HG02938 (cell line): Measurements from ENCODE around the gene PCBP4.

Experiments
- ATAC-seq: cut with Tn5 transposase; IDR thresholded peaks from one replicate; pipeline ENCODE4 v1.9.1; 2021; ENCODE audit warnings: mild to moderate bottlenecking, moderate library complexity; ENCODE audit not compliant: unreplicated experiment

PCBP4 gene

GRCh38 chr3:51974963-51975851 lies 8.0 kb upstream of the PCBP4 start, which contains the start of gene ABHD14A:
TSS of gene ABHD14A (plus strand) at chr3:51975064. CDS start at chr3:51975136, 72 bp downstream.
- ATAC-seq, result peak; percentile 49

DNA sequence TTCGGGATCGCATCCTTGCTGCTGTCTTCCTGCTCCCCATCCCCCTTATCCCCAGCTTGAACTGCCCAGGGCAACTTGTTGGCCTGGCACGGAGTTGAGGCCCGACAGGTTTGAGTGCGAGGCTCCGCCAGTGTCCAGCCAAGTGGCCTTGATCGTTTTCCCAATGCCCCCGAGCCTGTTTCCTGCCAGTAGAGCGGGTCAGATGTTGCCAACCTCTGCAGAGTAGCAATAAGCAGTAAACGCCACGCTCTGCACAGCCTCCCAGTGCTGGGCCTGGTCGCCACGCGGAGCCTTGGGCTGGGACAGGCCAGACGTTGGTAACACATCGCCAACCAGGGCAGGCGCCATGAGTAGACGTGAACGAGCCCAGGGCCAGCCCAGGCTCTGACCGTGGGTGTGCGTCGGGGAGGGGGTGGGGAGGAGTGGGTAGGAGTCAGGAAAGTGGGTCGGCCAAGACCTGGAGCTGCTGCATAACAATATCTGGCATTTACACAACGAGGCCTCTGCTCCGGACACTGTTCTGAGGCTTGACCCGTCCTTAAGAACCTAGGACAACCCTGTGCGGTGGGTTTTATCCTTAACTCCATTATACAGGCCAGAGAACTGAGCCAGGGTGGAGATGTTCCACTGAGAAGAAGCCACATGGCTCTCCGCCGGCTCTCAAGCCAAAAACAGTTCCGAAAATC lies 7.2 kb upstream of the PCBP4 start:
- ATAC-seq, result no peak

GRCh38 chr3:51971350-51971749 lies 4.1 kb upstream of the PCBP4 start:
- no peak for ATAC-seq

DNA sequence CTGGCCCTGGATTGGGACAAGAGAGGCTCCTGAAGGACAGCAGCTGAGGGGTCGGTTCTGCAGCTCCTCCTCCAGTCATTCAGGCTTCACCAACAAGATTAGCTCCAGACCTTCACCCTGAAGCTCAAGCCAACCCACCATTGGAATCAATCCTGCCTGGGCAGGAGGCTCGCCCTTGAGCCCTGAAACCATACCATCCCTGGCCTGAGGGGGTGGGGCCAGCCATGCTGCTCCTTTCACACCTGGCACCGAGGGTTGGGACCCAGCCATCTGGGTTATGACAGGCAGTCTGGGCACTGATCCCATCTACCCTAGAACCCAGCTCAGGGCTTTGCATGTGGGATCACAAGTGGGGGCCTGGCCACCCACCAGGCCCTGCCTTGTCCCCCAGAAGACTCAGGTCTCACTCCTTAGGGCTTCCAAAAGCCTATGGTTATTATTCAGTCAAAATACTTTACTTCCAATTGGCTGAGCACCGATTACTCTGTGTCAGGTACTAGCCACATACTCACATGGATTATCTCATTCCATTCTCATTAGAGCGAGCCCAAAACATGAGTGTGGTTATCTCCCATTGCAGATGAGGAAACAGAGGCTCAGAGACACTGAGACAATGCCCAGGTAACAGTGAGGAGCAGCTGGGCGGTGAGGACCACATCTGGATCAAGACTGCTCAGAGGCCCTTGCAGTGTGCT lies 3.5 kb upstream of the PCBP4 start:
- ATAC-seq, result no peak

GRCh38 chr3:51969841-51970240 lies 2.6 kb upstream of the PCBP4 start:
- no peak for ATAC-seq

- no peak for ATAC-seq
These were observed 1.8 kb upstream of the PCBP4 start for GRCh38 chr3:51968883-51969678.

DNA sequence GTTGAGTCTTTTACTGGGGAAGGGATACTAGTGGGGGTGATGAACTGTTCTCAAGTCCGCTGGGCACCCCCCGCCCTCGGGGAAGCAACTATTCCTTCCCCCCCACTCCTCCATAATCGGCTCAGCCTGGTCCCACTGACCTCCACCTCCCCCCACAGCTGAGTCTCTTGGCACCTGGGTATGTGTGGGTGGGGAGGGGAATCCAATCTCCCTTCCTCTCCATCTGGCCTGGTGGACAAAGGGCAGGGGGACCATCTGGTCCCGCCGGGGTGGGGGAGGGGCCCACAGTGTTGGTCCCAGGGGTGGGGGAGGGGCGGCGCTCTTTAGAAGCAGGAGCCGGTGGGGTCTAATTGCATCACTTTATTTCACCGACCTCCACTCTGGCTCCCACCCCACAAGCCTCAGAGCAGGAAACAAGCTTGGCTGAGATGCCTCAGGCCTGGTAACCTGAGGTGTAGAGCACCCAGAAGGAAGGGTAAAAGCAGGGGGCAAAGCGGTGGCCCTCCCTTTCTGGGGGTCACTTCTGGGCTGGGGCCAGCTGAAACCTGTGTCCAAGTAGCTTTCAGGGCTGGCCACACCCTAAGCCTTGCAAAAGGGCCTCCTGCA lies 1.0 kb upstream of the PCBP4 start:
- no peak for ATAC-seq

- ATAC-seq, result no peak
These were observed 301 bp downstream of the PCBP4 start for GRCh38 chr3:51966922-51967383.

DNA sequence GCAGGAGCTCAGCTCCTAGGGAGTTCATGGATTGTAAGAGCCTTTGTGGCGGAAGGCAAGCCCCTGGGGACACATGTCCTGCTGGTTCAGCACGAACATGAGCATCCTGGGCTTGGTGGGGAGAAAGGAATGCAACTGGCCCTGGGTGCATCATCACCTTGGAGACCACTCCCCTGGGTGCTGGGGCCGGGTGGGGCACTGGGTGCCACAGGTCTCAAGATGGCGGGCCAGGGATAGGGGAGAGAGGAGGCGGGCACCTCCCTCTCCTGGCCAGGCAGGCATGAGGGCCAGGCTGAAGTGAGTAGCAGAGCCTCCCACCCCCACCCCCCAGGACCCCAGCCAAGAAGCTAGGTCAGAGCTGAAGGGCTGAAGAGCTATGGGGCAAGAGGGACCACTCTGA lies 768 bp downstream of the PCBP4 start:
- no peak for ATAC-seq

GRCh38 chr3:51966016-51966415 lies 1.2 kb downstream of the PCBP4 start:
- no peak for ATAC-seq

- ATAC-seq, result no peak
These were observed 2.7 kb downstream of the PCBP4 start for GRCh38 chr3:51964521-51964920.

DNA sequence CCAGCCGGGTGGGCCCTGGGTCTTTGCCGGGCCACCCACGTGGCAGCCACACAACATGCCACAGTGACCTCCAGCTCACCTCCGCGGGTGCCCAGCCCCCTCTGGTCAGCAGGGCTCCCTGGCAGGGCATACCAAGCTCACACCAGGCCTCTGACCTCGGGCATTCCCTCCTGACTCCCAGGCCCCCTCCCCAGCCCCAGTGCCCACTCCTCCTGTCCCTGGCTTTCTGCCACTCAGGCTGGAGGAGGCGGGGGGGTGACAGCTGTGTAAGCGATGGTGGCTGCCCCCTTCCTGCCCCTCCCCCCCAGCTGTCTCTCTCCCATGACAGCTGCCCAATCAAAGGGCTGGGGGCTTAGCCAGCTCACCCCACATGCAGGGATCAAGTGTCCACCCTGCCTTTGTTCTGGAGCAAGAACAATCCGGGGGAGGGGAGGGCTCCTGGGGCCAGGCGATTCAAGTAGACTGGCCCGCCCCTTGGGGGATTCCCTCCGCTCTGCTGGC lies 3.3 kb downstream of the PCBP4 start:
- ATAC-seq, result no peak

- no peak for ATAC-seq
These were observed 4.3 kb downstream of the PCBP4 start for GRCh38 chr3:51962854-51963530.

DNA sequence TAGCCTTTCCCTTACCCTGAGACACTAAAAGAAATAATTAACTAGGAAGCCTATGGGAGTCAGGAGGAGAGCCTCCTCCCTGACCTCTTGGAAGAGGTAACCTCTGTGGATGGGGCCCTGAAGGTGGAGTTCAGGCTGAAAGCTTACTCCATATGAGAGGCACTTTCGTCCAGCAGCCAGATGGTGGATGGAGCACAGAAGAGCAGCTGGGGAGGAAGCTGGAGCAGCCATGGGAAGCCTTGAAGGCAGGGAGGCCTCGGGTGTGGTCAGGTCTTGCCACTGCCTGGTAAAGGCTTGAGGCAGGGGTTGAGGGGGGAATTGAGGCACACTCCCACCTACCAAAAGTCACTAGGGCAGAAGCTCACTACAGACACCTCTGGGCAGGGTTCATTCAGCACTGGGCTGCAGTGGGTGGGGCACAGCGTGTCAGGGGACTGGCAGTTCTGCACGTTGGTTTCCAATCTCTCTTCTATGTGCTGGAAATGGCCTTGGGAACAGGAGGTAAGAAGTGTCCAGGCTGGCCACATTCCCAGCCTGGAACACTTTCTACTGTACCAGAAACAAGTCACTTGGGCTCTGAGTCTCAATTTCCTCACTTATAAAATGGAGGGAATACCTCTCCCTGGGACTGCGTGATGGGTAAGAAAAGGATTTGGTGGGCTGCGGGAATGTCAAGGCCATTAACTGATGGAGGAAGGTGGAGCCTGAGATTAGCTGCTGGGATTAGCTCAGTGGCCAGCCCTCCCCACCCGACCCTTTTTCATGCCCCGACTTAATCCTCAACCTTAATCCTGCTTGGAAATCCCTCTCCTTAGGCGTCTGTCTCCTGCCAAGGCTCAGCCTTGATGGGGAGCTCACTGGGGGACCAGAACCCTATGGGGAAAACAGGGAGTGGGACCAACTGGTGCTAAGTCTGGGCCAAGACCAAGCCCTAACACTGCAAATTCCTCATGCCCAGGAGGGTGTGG lies 5.4 kb downstream of the PCBP4 start:
- ATAC-seq, result no peak

GRCh38 chr3:51961011-51961410 lies 6.2 kb downstream of the PCBP4 start:
- ATAC-seq, result no peak

DNA sequence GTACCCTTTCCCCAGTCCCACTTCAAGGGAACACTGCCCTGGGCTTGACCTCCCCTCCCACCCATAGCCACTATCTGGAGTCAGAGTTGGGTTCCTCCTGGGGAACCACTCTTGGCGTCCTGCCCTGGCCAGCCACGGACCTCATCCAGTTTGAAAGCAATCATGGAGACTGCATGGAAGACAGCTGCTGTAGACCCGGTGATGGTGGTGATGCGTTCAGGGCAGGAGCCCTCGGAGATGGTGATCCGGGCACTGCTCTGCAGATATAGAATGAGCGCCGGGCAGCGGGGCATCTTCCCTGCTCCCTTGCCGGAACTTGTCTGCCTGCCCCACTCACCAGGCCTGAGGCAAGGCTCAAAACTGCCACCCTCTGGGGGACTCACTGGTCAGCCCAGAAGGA lies 6.9 kb downstream of the PCBP4 start:
- ATAC-seq, result no peak

DNA sequence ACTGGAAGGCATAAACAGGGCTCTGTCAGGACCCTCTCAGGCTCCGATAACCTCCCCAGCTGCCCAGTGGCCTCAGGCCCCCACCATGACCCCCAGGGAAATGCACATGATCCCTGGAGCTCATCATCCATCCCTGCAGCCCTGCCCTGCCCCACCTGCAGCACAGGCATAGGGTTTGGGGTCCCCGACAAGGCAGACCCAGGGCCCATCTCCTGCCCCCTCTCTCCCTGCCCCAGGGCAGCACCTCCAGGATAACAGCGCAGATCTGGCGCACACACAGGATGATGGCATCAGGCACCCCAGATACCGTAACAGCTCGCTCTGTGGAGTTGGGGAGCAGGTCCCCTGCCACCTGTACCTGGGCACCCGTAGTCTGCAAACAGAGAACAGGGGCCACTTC lies 7.6 kb downstream of the PCBP4 start:
- no peak for ATAC-seq
